Suprapubic skin (tissue), 4 donors: ENCODE data around the gene AGTR1.

Experiments used
- CTCF ChIP-seq, 2 donors: fragments of 200-600 bp in 1 of 2; fragments of 450-650 bp in 1 of 2; sonication (generic) in 1 of 2; IDR thresholded peaks; one replicate each; pipeline ENCODE4 v1.5.1; 2016 to 2019; ENCODE audit warnings: antibody characterized with exemption in 2 of 2, mild to moderate bottlenecking in 1 of 2, moderate library complexity in 1 of 2
- EP300 ChIP-seq: sonication (generic); formaldehyde crosslinking; IDR thresholded peaks from one replicate; pipeline ENCODE4 v1.6.1; 2017; ENCODE audit warnings: antibody characterized with exemption
- POLR2A ChIP-seq, 2 donors: fragments of 450-650 bp; IDR thresholded peaks; one replicate each; pipeline ENCODE4 v1.6.1; 2017; ENCODE audit warnings: antibody characterized with exemption in 2 of 2, mild to moderate bottlenecking in 2 of 2, moderate library complexity in 2 of 2
- POLR2AphosphoS5 ChIP-seq, 3 donors: sonication (generic); formaldehyde crosslinking; IDR thresholded peaks; one replicate each; pipeline ENCODE4 v1.6.1; 2017; ENCODE audit warnings: antibody characterized with exemption in 3 of 3

DNA sequence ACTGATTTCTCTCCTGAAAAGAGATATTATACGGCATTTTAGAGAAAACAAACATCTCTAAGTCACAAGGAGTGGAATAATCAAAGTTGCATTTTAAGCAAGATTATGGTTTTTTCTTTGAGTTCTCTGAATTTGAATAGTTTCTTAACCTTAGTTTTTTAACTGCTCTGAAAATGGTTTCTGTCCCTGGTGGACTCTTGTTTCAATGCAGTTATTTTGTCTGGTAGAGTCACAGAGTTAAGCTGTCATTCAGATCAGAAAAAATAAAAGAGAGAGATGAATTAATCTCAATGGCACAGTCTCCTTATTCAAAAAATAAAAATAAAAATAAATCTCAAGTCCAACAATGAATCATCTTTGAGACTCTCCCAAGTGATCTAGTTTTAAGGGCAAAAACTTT is 19.0 kb downstream of the AGTR1 start:
- no peak for TF ChIP-seq CTCF (IDR thresholded peaks at IDR 0.05)
- no peak for TF ChIP-seq POLR2AphosphoS5 (IDR thresholded peaks at IDR 0.05)
- TF ChIP-seq POLR2A (IDR thresholded peaks at IDR 0.05): no peak
- no peak for TF ChIP-seq EP300
